HPDE6-E6E7 (cell line): ENCODE measurements around the gene NOC2L.

Source experiments
- DNase-seq: peaks from one replicate; pipeline ENCODE4 v3.0.0; 2011; ENCODE audit warnings: missing footprints; ENCODE audit errors: extremely low spot score

NOC2L gene

DNA sequence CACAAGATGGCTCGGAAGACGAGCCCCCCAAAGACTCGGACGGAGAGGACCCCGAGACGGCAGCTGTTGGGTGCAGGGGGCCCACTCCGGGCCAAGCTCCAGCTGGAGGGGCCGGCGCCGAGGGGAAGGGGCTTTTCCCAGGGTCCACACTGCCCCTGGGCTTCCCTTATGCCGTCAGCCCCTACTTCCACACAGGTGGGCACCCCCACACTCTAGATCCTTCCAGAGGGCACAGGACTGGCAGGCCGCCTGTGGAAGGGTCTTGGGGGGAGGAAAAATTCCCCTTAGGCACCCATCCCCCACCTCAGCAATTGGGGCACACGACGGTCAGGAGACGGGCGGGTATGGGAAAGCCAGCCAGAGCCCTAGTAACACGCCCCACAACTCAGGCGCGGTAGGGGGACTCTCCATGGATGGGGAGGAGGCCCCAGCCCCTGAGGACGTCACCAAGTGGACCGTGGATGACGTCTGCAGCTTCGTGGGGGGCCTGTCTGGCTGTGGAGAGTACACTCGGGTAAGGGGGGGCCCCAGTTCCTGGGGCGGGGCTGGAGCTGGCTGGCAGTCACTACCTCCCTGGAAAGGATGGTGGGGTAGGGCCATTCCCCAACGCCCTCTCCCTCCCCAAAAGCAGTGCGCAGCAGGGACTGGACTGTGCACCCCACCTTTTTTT is 16.1 kb downstream of the NOC2L start:
- no peak for DNase-seq

DNA sequence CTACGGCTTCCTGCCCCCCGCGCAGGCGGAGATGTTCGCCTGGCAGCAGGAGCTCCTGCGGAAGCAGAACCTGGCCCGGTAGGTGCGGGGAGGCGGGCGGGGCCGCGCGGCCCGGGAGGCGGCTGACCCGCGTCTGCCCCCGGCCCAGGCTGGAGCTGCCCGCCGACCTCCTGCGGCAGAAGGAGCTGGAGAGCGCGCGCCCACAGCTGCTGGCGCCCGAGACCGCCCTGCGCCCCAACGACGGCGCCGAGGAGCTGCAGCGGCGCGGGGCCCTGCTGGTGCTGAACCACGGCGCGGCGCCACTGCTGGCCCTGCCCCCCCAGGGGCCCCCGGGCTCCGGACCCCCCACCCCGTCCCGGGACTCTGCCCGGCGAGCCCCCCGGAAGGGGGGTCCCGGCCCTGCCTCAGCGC is 16.6 kb downstream of the NOC2L start:
- DNase-seq, result no peak

DNA sequence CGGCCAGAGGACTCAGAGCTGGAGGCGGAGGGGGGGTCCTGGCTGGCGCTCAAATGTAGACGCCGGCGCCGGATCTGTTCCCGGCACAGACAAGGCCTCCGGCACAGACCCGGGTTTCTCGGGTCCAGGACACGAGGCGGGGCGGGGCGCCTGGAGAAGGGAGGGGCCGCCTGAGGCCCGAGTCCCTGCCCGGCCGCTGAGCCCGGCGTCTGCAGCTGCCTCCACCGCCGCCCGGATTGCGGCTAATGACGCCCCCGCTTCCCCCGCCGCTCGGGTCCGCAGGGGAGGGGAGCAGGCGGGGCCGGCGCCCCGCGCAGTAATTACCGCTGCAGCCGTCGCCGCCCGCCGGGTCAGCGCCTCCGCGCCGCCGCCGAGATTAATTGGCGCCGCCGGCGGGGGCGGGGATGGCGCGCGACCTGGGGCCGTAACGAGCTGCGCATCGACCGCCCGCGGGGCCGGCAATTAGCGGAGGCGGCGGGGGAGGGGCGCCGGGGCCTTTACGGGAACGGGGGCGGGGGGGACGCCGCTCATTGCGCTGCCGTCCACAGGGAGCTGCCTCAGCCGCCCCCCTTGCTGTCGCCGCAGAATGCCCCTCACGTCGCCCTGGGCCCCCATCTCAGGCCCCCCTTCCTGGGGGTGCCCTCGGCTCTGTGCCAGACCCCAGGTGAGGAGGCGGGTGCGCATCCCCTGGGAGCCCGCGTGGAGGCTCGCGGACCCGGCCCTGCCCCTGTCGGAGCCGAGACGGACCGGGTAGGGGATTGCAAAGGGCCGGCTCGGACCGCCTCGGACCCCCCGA is 17.3 kb downstream of the NOC2L start:
- DNase-seq, result peak; percentile 59

DNA sequence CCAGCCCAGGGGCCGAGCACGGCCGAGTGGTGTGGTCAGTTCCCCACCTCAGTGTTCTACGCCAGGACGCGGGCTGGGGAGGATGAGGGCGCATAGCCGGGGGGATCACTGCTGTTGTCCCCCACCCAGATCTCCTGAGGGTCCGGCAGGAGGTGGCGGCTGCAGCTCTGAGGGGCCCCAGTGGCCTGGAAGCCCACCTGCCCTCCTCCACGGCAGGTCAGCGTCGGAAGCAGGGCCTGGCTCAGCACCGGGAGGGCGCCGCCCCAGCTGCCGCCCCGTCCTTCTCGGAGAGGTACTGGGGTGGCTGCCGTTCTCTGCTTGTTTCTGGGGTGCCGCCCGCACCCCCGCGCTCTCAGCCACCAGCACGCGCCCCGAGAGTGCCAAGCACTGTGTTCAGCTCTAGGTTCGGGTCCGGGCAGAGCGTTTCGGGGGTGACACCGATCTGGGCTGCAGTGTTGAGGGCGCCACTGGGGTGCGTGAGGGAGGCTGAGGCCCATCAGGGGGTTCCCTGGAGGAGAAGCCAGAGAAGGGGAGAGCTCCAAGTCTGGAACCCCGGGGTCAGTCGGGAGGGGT is 18.0 kb downstream of the NOC2L start:
- DNase-seq, result no peak

DNA sequence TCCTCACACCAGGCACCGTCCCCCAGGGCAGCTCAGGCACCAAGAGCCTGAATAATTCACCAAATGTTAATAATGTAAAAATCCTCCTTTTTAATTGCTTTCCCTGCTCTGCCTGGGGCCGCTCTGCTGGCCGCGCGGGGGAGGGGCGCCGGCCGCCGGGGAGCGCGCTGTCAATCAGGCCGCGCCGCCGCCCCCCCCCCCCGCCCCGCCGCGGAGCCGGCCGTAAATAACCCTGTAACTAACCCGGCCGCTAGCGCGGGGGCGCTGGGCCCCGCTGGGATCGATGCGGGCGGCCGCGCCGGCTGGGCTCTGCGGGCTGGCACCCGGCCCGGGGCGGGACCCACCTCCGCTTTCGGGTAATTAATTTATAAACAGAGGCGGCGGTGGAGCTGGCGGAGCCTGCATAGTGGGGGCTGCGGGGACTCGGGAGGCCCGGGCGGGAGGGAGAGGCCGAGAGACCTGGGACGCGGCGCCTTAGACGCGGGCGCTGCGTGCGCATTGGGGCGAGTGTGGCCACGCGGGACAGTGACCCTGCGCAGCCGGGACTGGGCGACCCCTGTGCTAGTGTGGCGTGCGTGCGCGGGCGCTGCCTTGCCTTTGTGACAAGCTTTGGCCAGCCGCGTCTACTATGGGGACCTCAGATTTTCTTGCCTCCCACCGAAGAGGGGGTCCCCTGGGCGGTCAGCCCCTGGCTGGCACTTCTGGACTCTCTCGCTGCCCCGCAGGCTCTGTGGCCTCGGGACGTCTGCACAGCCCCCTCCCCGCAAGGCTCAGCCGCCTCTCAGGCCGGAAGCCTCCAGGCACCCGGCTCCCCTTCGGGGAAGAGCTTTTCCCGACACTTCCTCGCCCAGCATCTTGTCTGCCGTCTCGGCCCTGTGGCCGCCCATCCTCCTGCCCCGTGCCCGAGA is 18.7 kb downstream of the NOC2L start:
- peak; percentile 44 for DNase-seq

DNA sequence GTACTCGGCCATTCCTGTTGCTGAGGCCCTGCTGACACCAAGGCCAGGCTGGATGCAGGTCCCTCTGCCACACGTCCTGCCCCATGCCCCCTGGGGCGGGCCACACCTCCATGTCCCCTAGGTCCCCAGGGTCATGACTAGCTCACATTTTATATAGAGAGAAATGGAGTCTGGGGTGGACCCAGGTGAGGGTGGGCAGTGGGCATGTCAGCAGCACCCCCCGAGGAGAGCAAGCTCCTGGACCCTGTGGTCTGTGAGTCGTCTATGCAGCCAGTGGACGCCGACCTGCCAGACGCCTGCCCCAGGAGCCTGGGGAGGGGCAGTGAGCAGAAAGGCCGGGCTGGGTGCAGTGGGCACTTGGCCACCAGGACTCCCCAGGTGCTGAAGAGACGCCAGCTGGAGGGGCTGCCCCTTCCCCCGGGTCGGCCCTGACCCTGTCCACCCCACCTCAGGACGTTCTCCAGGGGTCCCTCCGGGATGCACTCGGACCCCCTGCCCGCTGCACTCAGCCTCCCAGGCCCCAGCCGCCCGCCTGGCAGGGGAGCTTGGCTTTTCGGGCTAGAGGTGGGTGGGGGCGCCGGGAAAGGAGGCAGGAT is 19.4 kb downstream of the NOC2L start:
- no peak for DNase-seq

DNA sequence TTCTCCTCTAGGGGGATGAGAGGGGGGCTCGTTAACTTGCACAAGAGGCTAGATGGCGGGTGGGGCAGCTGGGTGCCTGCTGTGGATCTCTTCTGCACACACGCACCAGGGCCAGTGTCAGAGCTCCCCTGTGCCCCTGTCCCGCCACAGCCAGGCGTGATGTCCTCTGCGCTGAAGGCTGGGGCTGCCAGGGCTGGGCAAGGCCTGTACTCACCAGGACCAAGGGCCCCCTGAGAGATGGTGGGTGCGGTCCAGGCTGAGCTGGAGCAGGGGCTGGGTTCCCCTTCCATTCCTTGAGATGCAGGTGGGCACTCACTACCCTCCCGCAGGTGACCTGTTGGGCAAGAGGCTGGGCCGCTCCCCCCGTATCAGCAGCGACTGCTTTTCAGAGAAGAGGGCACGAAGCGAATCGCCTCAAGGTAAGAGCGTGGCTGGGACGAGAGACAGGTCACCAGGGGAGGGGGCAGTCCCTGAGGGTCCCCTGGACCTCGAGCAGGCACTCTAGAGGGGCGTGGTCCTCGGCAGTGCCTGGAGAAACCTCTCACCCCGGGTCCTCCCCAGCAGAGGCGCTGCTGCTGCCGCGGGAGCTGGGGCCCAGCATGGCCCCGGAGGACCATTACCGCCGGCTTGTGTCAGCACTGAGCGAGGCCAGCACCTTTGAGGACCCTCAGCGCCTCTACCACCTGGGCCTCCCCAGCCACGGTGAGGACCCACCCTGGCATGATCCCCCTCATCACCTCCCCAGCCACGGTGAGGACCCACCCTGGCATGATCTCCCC is 20.2 kb downstream of the NOC2L start:
- no peak for DNase-seq

DNA sequence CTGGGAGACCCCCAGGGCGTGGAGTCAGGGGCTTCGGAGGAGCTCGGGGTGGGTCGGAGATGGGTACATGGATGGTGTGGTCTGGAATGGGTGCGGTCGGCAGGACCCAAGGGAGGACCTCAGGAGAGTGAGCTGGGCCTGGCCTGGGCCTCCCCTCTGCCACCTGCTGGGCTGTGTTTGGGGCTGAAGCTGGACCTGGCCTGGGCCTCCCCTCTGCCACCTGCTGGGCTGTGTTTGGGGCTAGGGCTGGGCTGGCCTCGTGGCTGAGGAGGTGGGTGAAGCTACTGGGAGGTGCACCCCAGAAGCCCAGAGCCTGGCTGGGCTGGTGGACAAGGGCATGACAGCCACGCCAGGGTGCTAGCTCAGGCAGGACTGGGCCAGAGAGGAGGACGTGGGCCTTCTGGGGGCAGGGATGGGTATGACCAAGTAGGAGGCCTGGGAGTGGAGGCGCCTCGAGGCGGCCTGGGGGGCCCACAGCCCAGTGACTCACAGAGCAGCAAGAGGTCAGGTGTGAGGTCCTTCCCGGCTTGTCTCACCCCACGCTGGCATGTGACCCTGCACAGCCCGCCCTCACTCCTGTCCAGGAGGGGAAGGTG is 20.9 kb downstream of the NOC2L start:
- DNase-seq, result no peak

DNA sequence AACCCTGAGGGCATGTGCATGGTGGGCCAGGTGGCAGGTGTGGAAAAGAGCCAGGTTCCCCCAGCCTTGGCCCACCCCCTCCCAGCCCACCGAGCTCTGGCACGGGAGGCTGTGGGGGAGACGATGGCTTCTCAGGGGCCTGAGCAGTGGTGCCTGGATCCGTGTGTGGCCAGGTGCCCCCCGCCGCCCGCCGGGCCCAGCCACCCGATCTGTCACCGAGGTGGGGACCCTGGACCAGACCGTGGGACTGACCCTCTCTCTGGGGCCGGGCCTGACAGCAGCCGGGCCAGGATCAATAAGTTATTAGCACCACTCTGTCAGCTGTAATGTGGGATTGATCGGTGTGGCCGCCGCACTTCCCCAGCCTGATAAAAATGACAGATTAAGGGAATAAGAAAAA is 21.5 kb downstream of the NOC2L start:
- DNase-seq, result no peak

DNA sequence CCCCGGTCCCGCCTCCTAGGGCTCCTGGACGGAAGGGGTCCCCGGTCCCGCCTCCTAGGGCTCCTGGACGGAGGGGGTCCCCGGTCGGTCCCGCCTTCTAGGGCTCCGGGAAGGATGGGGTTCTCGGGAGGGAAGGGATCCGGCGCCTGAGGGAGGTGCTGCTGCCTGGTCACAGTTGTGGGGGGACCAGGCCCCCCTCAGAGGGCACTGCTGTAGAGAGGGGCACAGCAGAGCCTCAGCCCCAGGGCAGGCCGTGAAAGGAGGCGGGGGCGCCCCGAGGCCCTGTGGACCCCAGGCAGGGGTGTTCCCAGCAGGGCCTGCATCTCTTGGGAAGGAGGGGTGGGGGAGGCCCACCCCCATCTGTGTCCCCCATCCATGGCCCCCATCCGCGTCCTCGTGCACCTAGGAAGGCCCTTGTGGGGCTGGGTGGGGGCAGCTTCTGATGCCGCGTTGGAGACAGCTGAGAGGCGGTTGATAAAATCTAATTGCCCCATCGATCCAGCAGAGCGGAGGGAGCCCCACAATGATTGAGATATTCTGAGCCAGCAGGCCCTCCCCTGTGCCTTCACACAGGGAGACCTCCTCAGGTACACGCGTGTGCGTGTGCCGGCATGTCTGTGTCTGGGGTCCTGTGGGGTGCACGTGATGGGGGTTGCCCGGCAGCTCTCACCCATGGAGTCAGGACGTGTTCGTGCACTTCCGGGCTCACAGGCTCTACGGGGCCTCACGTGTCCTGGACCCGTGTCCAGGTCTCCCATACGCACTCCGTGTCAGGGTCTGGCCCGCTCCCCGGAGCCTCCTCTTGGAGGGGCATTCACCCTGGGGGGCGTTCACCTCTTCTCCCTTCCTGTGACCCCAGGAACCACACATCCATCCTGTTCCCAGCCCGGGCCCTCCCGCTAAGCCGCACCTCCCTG is 22.4 kb downstream of the NOC2L start:
- DNase-seq, result no peak

DNA sequence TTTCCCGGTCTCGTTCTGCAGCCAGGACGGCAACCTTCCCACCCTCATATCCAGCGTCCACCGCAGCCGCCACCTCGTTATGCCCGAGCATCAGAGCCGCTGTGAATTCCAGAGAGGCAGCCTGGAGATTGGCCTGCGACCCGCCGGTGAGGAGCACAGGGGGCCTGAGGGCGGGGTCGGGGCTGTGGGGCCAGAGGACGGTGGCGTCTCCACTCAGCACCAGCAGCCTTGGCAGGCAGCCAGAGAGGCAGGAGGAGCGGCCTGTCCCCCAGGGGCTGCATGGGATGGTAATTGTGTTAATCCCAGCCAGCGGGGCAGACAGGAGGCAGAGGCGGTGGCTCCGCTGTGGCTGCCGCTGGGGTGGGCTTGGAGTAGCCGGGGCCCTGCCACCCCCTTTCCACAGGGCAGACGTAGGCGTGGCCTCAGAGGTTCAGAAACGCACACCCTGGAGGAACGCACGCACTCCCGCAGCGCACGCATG is 23.3 kb downstream of the NOC2L start:
- no peak for DNase-seq

DNA sequence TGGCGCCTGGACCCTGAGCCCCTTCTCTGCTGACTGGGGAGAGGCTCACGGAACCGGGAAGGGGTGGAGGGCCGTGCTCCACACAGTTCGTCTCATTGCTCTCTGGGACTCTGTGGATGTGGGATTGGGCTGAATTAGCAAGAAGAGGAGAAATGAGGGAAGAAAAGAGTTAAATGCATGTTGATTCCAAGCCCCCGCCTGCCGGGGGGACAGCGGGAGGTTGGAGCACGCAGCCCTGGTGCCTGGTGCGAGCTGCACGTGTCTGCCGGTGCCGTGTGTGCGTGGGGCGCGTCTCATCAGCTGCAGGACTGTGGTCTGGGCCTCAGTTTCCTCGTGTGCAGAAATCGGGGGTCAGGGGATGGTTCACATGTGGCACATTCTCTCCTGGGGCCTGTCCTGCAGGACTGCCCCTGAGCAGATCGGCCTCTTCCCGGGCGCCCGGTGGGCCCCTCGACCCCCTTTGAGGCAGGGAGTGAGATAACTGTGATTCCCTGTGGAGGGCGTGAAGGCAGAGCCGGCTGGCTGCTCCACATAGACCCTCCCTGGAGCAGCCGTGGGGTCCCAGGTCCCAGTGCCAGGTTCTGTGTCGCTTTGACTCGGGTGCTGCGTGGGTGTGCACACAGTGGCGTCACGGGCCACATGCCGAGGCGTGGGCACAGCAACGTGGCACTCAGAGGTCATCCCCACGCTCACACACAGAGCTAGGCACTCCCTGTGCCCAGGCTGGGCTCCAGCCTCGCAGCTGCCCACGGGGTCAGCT is 23.9 kb downstream of the NOC2L start:
- no peak for DNase-seq

DNA sequence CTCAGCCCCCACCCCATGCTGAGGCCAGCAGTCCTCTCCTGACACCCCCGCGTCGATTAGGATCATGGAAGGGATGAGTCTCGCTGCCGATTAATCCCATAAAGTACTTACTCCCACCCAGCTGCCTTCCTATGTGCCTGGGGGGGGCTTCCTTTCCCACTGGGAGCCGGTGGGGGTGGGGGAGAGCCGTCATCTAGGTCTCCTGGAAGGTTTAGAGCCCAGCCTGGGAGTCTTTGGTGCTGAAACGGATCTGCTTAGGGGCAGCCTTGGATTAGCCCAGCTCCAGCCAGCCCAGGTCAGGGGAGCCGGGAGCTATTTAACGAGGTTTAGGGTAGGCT is 25.5 kb downstream of the NOC2L start:
- DNase-seq, result no peak

DNA sequence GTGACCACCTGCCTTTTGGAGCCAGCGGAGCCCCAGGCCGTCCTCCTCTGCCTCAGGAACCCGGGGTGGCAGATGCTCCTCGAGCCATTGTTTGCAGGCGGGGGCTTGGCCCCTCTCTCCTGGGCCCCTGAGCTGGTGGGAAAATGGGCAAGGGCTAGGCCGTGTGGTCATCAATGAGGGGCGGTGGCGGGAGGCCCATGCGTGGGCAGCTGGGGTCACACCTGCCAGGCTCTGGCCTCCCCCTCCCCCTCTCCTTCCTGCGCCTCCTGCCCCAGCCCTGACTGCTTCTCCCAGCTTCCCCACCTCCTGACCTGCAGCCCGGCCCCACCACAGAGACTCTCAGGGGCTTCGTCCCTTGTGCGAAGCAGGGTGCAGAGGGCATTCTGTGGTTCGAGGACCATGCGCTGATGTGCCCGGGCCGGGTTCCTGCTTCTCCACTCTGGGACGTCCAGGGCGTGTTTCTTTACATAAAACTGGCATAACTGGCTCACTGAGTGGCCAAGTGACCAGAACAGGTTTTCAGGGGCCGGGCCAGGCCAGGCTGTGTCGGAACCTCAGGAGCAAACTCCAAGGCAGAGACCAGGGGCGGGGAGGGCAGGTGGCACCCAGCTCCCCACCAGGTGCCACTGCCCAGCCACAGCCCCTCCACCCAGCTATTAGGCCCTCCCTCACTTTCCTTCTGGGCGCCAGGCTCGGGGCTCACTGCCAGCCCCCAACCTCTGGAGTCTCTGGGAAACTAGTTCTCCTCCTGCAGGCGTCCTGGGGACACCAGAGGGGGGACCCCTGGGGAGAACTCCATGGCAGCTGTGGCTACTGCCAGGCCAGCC is 26.1 kb downstream of the NOC2L start:
- DNase-seq, result no peak

DNA sequence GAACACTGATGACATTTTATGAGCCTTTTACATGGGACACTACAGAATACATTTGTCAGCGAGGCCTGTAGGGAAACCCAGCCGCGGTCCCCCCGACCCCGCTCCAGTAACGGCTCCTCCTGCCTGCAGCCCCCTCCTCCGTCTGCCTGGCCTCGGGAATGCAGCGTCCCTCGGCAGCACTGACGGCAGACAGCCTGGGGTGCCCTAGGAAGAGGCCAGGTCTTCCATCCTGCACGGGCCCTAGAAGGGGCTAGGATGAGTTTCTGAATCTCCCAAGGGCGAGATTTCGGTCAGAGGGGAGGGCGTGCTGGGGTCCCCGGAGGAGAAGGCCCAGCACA is 26.9 kb downstream of the NOC2L start:
- no peak for DNase-seq

DNA sequence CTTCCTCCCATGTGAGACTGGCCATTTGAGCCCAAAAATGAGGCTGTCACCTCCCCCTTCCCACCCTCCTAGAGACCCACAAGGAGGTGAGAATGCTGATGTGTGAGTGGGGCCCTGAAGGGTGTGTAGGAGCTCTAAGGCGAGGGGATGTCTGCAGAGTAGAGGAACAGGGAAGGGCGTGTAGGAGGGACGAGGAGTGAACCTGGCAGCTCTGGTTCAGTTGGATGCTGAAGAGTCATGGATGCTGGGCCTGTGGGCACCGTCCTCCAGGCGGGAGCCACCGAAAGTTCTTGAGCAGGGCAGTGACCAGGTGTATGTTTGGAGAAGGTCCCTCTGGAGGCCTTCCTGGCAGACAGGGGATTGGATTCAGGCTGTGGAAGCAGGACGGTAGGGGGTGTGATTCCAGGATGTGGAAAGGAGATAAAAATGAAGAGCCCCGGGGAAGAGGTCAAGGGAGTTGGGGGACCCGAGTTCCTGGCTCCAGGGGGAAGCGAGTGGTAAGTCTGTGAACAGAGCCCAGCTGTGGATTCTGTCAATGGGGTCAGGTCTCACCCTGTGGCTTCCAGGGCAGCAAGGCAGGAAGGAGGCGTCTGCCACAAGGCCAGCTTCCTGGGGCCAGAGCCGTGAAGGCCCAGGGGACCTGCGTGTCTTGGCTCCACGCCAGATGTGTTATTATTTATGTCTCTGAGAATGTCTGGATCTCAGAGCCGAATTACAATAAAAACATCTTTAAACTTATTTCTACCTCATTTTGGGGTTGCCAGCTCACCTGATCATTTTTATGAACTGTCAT is 27.5 kb downstream of the NOC2L start:
- DNase-seq, result no peak

DNA sequence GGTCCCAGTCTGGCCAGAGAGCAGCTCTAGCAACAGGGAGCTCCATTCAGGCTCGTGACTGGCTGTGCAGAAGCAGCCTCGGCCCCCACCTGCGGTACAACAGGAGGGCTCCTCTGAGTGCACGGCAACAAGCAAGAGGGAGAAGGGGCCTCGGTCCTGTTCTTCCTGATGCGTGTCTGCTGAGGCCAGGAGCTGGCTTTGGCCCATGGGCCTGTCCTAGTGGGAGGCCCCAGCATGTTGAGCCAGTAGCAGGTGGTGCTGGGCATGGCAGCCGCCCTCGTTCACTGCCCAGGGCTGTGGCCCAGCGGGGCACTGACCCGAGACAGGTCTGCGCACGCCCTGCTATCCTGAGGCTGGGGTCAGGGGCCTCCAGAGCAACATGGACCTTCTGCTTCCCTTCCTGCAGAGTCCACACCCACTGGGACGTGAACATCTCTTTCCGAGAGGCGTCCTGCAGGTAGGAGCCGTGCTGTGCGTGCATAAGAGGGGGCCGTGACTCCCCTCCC is 28.4 kb downstream of the NOC2L start:
- DNase-seq, result no peak
